ENCODE results near the gene KIAA1755.

- TF ChIP-seq HCFC1 (IDR thresholded peaks at IDR 0.05; ENCODE audit: low read depth, low read length) (no peak), CEBPZ (IDR thresholded peaks at IDR 0.05; ENCODE audit: borderline replicate concordance, low read depth, low read length) (no peak), DNMT1 (IDR thresholded peaks at IDR 0.05) (no peak), ZNF143 (CRISPR knock-in tag; IDR thresholded peaks at IDR 0.05) (no peak), SMC3 (conservative IDR thresholded peaks at IDR 0.05; ENCODE audit: insufficient read depth, low read depth, low read length) (no peak), FOS (IDR thresholded peaks at IDR 0.05; ENCODE audit: extremely low read depth, insufficient read length) (no peak), MAX (CRISPR knock-in tag; IDR thresholded peaks at IDR 0.05) (no peak), NFYB (IDR thresholded peaks at IDR 0.05; ENCODE audit: extremely low read depth, insufficient read length) (no peak), ZEB2 (IDR thresholded peaks at IDR 0.05) (no peak)
These were observed 42.6 kb downstream of the KIAA1755 start for GRCh38 chr20:38217791-38218565.

Data from K562 (cell line).